Stimulated activated CD4-positive, alpha-beta T cell treated with anti-CD3 and anti-CD28 coated beads, Interleukin-15, amount 100 ng/mL, for 1 hour (primary cell): ENCODE measurements around the gene CCDC142.
A peak's percentile ranks its signal among the peaks of the same experiment; 100 is the strongest.
"Not testable (repeated sequence)": the region's sequence is repeated elsewhere in the genome, so short reads cannot be mapped to it uniquely, and the experiment has no call there.

Source experiments
- DNase-seq, 2 donors: peaks; one replicate each; pipeline ENCODE4 v3.0.0-alpha.2; 2020; ENCODE audit warnings: low read depth in 1 of 2, low spot score in 1 of 2

CCDC142 gene

DNA sequence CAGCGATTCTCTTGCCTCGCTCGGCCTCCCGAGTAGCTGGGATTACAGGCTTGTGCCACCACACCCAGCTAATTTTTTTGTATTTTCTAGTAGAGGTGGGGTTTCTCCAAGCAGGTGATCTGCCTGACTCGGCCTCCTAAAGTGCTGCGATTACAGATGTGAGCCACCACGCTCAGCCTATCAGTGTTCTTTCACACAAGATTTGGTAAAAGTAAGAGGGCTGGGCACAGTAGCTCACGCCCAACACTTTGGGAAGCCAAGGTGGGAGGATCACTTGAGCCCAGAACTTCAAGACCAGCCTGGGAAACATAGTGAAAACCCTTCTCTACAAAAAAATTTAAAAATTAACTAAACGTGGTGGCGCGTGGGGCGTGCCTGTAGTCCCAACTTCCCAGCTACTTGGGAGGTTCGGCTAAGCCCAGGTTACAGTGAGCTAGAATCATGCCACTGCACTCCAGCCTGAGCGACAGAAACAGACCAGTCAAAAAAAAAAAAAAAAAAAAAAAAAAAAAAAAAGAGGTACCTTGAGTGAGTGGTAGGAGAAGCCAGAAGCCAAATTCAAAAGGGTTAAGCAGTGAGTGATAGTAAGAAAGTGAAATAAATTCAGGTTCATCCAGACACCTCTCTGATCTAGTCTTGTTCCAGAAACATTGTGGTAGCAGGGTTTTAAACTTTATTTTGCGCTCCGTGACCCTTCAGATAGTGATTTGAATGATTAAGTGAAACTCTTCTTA, 11.3 kb downstream of the CCDC142 start:
- no peak for DNase-seq

DNA sequence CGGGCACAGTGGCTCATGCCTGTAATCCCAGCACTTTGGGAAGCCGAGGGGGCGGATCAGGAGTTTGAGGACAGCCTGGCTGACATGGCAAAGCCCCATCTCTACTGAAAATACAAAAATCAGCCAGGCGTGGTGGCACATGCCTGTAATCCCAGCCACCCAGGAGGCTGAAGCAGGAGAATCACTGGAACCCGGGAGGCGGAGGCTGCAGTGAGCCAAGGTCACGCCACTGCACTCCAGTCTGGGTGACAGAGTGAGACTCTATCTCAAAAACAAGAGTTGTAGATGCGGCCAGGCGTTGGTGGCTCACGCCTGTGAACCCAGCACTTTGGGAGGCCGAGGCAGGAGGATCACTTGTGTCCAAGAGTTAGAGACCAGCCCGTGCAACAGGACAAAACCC, 12.1 kb downstream of the CCDC142 start:
- DNase-seq: not testable (repeated sequence)

DNA sequence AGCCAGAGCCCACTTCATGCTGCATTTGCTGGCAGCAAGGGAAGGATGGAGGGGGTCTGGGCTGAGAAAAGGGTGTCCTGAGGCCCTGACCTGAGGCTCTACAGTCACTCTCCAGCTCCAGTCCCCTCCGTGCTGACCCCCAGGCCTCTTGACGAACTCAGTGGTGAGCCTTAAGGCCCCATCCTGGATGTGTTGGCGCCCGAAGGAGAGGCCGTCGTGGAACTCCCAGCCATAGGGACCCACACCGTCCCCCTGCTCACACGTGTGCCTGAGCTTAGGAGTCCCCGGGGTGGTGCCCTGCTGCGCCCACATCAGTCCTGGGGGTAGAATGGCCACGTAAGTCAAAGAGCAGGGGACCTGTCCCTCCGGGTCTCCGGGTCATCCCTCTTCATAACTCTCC, 18.4 kb downstream of the CCDC142 start:
- no peak for DNase-seq

DNA sequence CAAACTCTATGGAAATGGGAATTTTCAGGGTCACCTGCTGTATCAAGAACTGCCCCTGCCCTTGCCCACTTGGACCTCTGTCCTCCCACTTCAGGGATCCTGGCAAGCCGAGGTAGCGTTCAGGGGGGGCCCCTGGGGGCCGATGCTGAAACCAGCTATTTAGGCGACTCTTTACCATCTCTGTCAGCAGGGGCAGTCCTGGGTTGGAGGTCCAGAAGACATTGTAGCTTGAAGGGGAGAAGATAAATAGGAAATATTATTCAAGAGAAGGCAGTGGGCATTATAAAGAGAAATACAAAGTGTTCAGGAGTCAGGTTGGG, 20.1 kb downstream of the CCDC142 start:
- no peak for DNase-seq

DNA sequence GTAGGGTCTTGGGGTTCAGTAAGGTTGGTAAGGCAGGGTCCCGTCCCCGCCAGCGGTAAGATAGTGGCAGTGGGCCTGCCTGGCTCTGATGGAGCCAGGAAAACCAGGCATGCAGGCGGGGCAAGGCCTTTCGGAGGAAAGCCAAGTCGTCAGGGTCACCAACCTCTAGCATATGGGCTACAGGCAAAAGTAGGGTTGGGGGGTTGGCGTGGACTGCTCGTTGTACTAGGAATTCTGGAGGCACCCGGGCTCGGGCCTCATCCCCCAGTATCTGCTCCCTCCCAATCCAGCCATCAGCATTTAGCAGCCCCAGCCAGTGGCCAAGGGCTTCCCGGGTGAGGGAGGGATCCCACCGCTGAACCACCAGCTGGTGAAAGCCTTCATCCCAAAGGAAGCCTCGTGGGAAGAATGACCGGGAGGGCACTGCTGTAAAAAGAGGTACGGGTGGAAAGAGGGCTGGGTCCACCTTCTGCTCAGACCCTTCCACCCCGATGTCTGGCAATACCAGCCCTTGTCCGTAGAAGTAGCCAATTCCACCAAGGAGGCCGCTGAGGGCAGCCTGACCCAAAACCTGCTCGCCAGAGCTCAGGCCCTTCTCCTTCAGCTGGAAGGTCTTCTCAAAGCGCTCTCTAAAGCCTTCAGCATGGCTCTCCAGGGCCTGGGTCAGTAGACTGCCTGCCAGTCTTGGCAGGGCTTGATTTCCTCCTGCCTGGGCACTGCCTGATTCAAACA, 20.6 kb downstream of the CCDC142 start:
- DNase-seq: no peak

DNA sequence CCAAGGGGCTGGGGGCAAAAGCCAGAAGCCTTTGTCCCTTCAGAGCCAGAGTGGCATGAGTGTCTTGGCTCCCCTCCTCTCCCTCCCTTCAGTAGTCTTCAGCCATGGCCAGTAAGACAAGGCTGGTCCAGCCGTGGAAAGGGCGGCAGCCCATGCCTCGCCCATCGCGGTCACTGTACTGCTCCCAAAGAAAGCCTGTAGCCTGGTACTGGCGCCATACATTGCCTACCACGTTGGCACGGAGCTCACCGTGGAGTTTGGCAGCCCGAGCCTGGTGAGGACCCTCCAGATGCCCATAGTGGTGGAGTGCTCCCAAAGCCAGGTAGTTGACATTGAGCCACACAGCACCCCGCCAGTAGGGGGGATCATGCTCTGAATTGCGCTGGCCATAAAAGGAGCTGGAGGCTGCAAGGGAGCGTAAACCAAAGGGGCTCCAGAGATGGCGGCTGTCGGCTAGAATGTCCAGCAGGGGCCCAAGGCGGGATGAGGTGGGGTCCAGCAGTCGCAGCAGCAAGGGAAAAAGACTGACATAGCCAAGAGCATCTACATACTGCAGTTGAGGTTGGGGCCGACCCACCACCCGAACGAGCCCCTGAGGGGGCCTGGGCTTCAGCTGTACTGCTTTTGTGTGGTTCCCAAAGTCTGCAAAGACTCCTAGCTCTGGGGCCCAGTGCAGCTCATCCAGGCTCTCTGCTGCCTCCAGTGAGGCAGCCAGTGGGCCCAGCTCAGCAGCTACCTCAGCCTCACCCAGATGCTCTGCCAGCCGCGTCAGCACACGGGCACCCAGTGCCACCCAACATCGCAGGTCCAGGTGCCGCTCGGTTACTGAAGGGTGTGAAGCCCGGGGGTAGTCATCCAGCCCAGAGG, 21.4 kb downstream of the CCDC142 start:
- DNase-seq: no peak

DNA sequence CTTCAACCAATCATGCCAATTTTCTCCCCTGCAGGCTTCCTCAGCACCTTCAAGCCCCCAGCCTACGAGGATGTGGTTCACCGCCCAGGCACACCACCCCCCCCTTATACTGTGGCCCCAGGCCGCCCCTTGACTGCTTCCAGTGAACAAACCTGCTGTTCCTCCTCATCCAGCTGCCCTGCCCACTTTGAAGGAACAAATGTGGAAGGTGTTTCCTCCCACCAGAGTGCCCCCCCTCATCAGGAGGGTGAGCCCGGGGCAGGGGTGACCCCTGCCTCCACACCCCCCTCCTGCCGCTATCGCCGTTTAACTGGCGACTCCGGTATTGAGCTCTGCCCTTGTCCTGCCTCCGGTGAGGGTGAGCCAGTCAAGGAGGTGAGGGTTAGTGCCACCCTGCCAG, 22.6 kb downstream of the CCDC142 start:
- not testable (repeated sequence) for DNase-seq

DNA sequence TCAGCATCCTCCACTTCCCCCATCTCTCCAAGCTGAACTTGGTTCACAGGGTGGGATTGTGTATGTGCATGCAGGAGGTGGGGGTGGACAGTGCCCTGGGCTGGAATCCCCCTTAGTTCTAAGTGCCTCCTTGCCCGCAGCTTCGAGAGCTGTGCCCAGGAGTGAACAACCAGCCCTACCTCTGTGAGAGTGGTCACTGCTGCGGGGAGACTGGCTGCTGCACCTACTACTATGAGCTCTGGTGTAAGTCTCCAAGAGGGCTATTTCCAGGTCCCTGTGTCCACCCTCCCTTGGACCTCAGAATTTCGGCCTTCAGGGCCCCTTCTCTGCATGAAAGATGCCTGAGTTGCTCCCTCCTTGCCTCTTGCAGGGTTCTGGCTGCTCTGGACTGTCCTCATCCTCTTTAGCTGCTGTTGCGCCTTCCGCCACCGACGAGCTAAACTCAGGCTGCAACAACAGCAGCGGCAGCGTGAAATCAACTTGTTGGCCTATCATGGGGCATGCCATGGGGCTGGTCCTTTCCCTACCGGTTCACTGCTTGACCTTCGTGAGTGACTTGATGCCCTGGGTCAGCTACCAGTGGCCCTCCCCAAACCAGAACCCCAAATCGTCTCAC, 23.2 kb downstream of the CCDC142 start:
- DNase-seq: not testable (repeated sequence)

DNA sequence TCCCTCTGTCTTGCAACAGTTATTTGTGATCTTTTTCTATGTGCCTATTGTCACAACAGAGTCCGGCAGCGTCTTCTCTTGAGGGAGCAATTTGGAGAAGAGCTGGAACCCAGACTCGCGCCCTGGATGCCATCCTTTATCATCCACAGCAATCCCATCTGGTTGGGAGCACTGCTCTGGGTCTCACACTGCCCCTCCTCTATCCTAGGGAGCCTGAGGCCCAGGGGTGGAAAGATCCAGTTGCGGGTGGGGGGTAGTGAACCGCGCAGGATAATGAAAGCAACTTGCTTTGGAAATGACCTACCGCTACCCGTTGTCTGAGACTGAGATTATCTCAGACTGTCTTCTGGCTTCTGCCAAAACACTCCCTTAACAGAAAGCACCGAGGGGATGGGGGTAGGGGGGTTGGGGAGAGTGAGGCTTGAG, 23.8 kb downstream of the CCDC142 start:
- DNase-seq: no peak

DNA sequence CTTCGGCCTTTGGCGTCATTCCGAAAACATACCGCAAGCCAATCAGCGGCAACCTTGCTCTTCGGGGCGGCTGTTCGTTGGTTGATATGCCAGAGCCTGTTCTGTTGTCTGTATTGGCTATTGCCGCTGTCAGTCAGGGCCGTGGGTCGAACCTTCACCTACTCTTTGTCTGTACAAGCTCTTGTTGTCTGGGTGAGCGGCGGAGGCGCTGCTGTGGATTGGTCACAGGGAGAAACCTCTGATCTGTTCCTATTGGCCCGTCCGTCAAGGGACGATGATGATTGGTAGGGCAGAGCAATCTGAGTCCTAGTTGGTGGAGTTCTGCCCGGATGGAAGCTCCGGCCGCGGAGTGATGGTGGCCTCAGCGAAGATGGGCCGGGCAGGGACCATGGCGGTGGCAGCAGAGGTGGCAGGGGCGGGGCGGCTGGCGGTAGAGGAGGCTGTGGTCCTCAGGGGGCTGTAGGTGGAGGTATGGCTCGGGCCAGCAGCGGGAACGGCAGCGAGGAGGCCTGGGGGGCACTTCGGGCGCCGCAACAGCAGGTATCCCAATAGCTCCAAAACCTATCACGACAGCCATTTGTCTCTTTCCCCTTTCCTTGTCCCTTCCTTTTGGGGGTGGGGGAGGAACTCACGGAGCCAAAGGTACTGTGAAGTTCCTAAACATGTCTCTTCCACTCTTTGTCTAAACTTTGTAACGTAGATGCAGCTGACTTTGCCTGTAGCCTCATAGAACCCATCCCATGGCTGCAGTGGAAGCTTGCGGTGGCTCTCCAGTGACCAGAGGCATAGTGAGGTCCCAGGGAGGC, 24.5 kb downstream of the CCDC142 start, which contains the start of gene WBP1:
TSS of gene WBP1 (plus strand) at position 307 of the 806 bp plus-strand sequence. CDS start at position 472, 165 bp downstream.
- peak; percentile 92 to 97 for DNase-seq

DNA sequence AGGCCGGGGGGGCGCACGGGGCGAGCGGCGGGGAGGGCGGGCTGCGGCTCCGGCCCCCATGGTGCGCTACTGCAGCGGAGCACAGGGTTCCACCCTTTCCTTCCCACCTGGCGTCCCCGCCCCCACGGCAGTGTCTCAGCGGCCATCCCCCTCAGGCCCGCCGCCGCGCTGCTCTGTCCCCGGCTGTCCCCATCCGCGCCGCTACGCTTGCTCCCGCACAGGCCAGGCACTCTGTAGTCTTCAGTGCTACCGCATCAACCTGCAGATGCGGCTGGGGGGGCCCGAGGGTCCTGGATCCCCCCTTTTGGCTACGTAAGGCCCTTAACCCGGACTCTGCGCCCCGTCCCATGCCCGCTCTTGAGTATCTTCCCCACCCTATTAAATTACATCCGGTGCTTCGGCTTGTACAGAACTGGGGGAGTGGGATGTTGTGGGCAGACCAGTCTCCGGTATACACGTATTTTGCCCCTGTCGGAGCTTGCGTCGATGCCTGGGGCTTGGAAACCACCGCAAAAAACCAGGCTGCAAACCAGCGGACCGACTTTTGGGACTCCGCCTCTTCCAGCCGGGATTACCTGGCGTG, 25.2 kb downstream of the CCDC142 start:
- DNase-seq: peak; percentile 64 to 76

DNA sequence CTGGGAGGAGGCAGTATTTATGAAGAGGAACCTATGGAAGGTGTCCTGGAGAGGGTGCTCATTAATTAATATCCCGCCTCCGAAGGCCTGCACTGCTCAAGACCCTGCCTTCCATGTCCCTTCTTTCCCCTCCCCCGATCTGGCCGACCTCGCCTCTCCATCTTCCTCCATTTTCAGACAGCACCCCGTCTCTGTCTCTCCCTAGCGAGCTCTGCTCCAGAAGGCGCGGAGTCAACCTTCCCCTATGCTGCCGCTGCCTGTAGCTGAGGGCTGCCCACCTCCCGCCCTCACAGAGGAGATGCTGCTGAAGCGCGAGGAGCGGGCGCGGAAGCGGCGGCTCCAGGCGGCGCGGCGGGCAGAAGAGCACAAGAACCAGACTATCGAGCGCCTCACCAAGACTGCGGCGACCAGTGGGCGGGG, 25.7 kb downstream of the CCDC142 start:
- DNase-seq: no peak

DNA sequence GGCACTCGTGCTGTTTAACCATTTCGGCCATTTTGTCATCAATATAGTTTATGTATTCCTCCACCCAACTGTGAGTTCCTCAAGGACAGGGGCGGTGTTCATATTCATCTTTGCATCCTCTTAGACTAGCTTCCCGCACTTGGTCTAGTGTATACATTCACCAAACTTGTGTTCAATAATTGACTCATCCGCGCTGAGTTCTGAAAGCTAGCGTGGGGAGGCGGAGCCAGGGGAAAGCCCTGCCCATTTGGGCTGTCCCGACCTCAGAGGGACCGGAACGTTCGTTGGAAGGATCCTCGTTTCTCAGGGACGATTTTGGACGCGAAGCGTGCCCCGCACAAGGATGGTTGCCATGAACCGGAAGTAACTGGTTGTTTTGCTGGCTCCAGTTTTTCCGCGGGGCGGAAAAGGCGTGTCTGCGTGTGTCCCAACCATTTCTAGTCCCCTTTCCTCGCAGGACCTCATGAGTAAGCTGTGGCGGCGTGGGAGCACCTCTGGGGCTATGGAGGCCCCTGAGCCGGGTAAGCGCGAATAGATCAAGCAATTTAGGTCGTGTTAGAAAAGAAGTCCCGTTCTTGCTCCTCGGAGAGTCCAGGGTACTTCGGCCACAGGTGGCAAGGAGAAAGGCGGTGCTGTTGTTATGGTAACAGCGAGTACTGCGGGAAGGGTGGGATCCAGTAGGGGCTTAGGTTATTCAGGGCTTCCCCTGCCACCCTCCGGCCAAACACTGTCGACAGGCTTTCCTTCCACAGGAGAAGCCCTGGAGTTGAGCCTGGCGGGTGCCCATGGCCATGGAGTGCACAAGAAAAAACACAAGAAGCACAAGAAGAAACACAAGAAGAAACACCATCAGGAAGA, 27.9 kb downstream of the CCDC142 start, which contains the start of gene INO80B:
TSS of gene INO80B (plus strand) at position 434 of the 858 bp plus-strand sequence. CDS start at position 464, 30 bp downstream.
- DNase-seq: peak; percentile 91 to 96

DNA sequence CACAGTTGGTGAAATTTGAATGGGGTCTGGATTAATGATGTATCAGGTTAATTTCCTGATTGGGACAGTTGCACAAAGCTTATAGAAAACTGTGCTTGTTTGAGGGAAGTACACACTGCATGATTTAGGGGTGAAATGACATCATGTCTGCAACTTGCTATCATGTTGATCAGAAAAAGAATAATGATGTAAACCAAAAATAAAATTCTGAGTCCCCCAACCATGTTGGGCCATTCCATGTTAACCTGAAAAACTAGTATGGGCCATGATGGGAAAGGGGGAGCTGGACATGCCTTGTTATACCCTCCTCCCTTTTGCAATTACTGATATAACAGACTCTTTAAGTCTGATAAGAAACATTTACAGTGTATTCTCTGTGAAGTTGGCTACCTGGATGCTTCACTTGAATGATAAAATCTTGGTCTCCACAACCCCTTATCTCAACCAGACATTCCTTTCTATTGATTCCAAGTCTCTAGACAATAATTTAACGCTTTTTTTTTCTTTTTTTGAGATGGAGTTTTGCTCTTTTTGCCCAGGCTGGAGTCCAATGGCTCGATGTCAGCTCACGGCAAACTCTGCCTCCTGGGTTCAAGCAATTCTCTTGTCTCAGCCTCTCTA, 32.1 kb downstream of the CCDC142 start:
- DNase-seq: no peak

DNA sequence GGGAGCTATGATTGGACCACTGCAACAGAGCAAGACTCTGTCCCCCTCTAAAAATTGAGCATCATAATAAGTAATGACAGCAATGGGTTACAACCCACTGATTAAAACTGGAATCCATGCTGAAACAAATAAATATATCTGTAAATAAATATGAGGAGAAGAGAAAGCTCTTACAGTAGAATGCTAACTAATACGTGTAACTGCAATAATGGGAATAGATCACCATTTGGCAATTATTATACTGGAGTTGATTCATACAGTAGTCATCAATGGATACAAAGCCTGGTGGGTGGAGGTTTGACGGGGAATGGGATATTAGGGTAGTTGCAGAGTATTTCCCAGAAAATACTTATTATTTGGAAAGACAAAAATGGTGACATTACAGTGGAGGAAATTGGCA, 34.0 kb downstream of the CCDC142 start:
- DNase-seq: no peak

DNA sequence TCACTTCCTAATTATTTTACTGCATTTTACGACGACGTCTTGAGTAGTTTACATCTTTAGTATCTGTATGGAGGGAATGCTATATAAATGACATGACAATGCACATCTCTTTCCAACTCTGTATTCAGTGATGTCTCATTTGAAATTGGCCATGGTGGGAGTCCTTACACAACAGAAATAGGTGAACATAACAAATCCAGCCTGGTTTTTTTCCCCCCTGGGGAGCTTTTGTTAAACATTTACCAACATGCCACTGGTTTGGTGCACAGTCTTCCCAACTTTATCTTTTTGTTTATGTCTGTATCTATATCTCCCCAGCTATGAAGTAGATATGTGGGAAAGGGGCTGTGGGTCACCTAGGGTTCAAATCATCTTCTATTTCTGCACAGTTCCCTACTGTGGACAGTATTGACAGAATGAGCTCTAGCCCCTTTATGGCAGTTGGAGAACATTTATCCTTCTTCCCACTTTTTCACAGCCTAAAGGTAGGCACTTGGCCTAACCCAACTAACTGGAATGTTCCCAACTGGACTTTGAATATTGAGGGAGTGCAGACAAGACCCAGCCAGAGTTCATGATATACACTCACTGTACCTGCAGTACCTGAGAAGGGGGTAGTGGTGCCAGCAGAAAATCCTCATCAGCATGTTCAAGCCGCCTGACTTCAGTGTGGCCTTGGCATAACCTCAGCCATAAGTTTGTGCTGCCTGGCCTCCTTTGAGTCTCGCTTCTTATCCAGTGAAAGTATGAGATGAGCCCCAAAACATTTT, 35.4 kb downstream of the CCDC142 start:
- no peak for DNase-seq

DNA sequence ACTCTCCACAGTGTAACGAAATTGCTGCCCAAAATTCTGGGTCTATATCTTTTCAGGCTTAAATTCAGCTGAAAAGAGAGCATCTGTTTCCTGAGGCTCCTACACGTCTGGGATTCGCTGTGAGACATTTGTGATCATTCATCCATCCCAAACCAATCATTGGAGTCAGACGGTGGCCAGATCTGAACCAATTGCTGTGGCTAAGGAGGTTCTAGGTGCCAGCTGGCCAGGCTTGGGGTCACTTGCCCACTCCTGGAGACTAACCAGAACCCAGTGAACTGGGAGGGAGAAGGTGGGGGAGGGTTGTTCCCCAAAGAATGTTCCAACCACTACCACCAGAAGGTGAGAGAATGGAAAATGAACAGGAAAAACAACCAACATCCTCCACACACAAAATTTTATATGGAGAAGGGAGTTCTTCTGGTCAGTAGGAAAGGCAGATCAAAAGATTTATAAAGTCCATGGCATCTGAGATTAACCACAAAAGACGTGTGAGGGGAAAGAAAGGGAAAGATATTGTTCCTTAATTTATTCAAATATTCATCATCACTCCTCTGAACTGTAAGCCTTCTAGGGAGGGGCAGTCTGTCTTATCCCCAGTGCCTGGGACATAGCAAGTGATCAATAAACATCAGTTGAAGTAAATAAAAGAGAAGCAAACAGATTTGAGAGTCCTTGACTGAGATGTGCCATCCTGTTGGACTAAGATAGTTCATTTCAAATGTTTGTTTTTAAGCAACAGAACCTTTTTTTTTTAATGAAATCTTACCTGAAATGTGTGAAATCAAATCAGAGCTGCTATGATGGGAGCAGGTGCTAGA, 38.1 kb downstream of the CCDC142 start:
- DNase-seq: no peak
